ENCODE results near the gene CLNK. TPM values are rescaled to one million over a fixed set of nuclear protein-coding genes. Genes with fewer than 3 reads are reported as not detected.

The CLNK gene
- total and polyA plus RNA-seq, 8 donors: 0.08 to 2.7 (median 0.72) TPM; not detected in 4

DNA sequence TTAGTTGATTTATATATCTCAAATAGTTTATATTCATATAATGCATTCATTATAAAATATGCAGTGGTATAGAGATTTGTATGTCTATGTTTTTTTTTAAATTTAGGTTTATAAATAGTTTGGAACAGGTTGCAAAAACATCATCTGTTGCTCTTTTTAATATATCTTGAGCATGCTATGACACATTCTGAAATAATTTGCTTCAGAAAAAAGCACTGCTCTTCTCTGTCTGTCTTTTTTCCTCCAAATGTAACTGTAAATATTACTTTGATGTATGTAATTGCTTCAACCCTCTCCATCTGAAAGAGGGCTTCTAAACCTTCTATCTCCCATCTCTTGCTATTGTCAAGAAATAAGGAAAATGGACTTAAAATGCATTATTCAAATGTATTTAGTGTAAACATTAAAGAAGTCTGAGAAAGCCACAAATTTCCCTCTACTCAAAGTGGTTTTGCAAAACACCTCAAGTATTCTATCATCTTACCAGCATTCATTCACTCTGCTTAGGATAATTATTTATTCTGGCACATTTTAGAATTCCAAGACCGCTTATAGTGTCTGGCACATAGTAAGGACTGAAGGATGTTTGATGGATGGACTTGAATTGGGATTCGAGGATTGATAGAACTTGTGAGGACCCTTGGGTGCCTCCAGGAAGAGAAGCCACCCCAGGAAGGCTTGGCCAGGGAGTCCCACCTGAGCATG, 87.8 kb downstream of the CLNK start:
- Histone ChIP-seq H3K36me3 (no peaks in the 10 kb centered on the region), H3K4me1 (no peaks in the 10 kb centered on the region), H3K27ac (no peak overlapping the region), H3K9me3 (no peaks in the 10 kb centered on the region), H3K27me3 (no peaks in the 10 kb centered on the region), H3K4me3 (no peak overlapping the region)
- intact Hi-C loops (cut with DNase I; ENCODE audit: low total_unique reads): no loop called here
- 87 to 96% (median 91%) methylated on average over 2 of the region's 2 CpGs for WGBS, 5 donors
- TF ChIP-seq, protein P1, sequence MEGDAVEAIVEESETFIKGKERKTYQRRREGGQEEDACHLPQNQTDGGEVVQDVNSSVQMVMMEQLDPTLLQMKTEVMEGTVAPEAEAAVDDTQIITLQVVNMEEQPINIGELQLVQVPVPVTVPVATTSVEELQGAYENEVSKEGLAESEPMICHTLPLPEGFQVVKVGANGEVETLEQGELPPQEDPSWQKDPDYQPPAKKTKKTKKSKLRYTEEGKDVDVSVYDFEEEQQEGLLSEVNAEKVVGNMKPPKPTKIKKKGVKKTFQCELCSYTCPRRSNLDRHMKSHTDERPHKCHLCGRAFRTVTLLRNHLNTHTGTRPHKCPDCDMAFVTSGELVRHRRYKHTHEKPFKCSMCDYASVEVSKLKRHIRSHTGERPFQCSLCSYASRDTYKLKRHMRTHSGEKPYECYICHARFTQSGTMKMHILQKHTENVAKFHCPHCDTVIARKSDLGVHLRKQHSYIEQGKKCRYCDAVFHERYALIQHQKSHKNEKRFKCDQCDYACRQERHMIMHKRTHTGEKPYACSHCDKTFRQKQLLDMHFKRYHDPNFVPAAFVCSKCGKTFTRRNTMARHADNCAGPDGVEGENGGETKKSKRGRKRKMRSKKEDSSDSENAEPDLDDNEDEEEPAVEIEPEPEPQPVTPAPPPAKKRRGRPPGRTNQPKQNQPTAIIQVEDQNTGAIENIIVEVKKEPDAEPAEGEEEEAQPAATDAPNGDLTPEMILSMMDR (IDR thresholded peaks at IDR 0.05): no peak
- TF ChIP-seq POLR2AphosphoS5 (IDR thresholded peaks at IDR 0.05) (no peak), POLR2A (IDR thresholded peaks at IDR 0.05) (no peak), EP300 (IDR thresholded peaks at IDR 0.05) (no peak)
- DNase-seq: no peak

DNA sequence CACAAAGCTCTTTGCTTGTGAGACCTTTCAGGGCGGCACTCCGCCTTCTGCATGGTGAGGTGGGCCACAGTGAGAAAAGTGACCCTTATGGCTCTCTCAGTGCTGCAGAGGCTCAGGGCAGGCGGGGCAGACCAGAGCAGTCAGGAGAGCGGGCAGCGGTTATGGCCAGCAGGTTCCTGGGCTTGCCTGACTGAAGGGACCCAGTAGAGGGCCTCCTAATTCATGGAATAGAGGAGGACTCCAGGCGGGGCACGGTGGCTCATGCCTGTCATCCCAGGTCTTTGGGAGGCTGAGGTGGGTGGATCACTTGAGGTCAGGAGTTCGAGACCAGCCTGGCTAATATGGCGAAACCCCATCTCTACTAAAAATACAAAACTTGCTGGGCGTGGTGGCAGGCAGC, 91.4 kb downstream of the CLNK start:
- Histone ChIP-seq H3K9me3 (no peaks in the 10 kb centered on the region), H3K27ac (no peak overlapping the region), H3K4me1 (no peaks in the 10 kb centered on the region), H3K27me3 (no peaks in the 10 kb centered on the region), H3K4me3 (no peak overlapping the region), H3K36me3 (no peaks in the 10 kb centered on the region)
- TF ChIP-seq POLR2A (IDR thresholded peaks at IDR 0.05) (no peak), POLR2AphosphoS5 (IDR thresholded peaks at IDR 0.05) (no peak), EP300 (IDR thresholded peaks at IDR 0.05) (no peak)
- TF ChIP-seq, protein P1 (IDR thresholded peaks at IDR 0.05): no peak
- intact Hi-C loops (cut with DNase I; ENCODE audit: low total_unique reads): no loop called here
- no peak for DNase-seq
- 82 to 91% (median 85%) methylated on average over 8 to 10 of the region's 10 CpGs for WGBS, 5 donors

DNA sequence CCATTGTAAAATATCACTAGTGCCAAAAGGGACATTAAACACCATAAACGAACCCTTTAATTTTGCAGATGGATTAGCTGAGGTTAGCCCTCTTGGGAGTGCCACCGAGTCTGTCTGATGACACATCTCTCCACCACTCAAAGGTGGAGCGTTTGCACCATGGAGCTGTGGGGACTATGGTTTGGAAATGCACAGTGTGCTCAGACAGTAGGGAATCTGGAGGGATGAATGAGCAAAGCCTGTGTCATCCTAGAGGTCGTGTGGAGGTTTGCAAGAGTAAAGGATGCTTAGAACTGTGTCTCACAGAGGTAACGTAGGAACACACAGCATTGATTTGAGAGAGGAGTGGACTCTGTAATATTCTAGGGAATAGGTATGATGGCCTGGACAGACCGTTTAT, 93.7 kb downstream of the CLNK start:
- no peak for DNase-seq
- Histone ChIP-seq H3K9me3 (no peaks in the 10 kb centered on the region), H3K4me1 (no peaks in the 10 kb centered on the region), H3K27me3 (no peaks in the 10 kb centered on the region), H3K27ac (no peak overlapping the region), H3K4me3 (no peak overlapping the region), H3K36me3 (no peaks in the 10 kb centered on the region)
- intact Hi-C loops (cut with DNase I; ENCODE audit: low total_unique reads): no loop called here
- TF ChIP-seq POLR2AphosphoS5 (IDR thresholded peaks at IDR 0.05) (no peak), POLR2A (IDR thresholded peaks at IDR 0.05) (no peak), EP300 (IDR thresholded peaks at IDR 0.05) (no peak)
- TF ChIP-seq, protein P1 (IDR thresholded peaks at IDR 0.05): no peak
- WGBS, 5 donors: 79 to 87% (median 79%) methylated on average over 6 of the region's 6 CpGs

DNA sequence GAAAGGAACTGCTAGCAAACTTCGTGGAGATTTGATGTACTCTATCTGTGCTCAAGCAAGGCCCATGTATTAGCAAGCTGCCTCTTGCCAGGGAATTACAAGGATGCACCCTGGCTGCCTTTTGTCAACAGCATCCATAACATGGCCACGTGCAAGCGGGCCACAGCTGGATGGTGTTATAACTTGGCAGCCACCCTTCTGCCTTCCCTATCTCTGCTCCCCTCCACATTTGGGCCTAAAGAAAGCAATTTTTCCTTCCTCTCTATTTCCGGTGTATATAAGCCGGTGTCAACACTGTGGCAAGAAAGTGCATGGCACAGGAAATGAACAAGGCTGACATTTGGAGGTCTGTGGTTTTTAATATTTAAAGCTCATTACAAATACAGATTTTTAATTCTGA, 94.8 kb downstream of the CLNK start:
- Histone ChIP-seq H3K9me3 (no peaks in the 10 kb centered on the region), H3K4me3 (no peak overlapping the region), H3K27ac (no peak overlapping the region), H3K4me1 (no peaks in the 10 kb centered on the region), H3K36me3 (no peaks in the 10 kb centered on the region), H3K27me3 (no peaks in the 10 kb centered on the region)
- intact Hi-C loops (cut with DNase I; ENCODE audit: low total_unique reads): no loop called here
- peak in 1 of 2 donors; percentile 17 for DNase-seq
- WGBS, 5 donors: 49 to 63% (median 54%) methylated on average over 5 of the region's 5 CpGs
- TF ChIP-seq EP300 (IDR thresholded peaks at IDR 0.05) (no peak), POLR2A (IDR thresholded peaks at IDR 0.05) (no peak), POLR2AphosphoS5 (IDR thresholded peaks at IDR 0.05) (no peak)
- TF ChIP-seq, protein P1 (IDR thresholded peaks at IDR 0.05): no peak
